ENCODE data around the gene SUPT3H. TPM values are rescaled to one million over a fixed set of nuclear protein-coding genes. Genes with fewer than 3 reads are reported as not detected.
A peak's percentile ranks its signal among the peaks of the same experiment; 100 is the strongest.

SUPT3H gene
- 10 to 100 TPM; 10.0 to 56.2 (median 16.5) TPM for total RNA-seq
- 10 to 100 TPM; 11.0 to 18.3 (median 16.7) TPM for polyA plus RNA-seq
- long read RNA-seq, donor 1, partial matches to known transcripts = 0 of 1 reads
- long read RNA-seq, donor 1, other reads (novel, unspliced or antisense) = 0 of 1 reads
- long read RNA-seq, donor 2 = 0 reads
- long read RNA-seq, donor 3, partial matches to known transcripts = 7 of 7 reads
- long read RNA-seq, donor 3, other reads (novel, unspliced or antisense) = 0 of 7 reads
- long read RNA-seq, donor 4 = 0 reads
- long read RNA-seq, donor 5, partial matches to known transcripts = 1 of 3 reads
- long read RNA-seq, donor 5, other reads (novel, unspliced or antisense) = 2 of 3 reads
- long read RNA-seq, donor 6 = 0 reads
- long read RNA-seq, donor 7 = 0 reads
- long read RNA-seq, donor 8, partial matches to known transcripts = 6 of 6 reads
- long read RNA-seq, donor 8, other reads (novel, unspliced or antisense) = 0 of 6 reads
- long read RNA-seq, donor 9 = 0 reads
- long read RNA-seq, donor 10, partial matches to known transcripts = 0 of 1 reads
- long read RNA-seq, donor 10, other reads (novel, unspliced or antisense) = 0 of 1 reads

- Histone ChIP-seq H3K27ac (peak within 1 kb of the TSS; percentile 91 to 98 (median 96)), H3K27me3 (no peaks in the 10 kb centered on the region), H3K4me3 (peak within 1 kb of the TSS; percentile 44 to 71 (median 58)), H3K4me1 (replicated peaks in 1 of 2) (peaks cover 0 to 24% of the 10 kb centered on the region in 2 donors), H3K36me3 (replicated peaks in 1 of 2) (no peaks in the 10 kb centered on the region), H3K9me3 (replicated peaks in 1 of 3) (no peaks in the 10 kb centered on the region)
- intact Hi-C loops (cut with DNase I) = no loop called here
- WGBS, 4 donors = 0 to 1% (median 0%) methylated on average over 6 to 75 of the region's 75 CpGs
- TF ChIP-seq CTCF (IDR thresholded peaks at IDR 0.05) (peak in 2 of 6 experiments; percentile 19 to 38), POLR2A (IDR thresholded peaks at IDR 0.05) (peak; percentile 51 to 77)
- peak; percentile 90 to 96 (median 94) for DNase-seq
Observed at GRCh38 chr6:45377554-45378333, at the start of gene SUPT3H. TSS of gene SUPT3H (minus strand) at chr6:45377934.

- no peak for DNase-seq
- no peak overlapping the region for H3K27ac ChIP-seq
- peaks cover 10 to 18% of the 10 kb centered on the region in 2 donors for H3K4me1 ChIP-seq (replicated peaks in 1 of 2)
- no peaks in the 10 kb centered on the region for H3K36me3 ChIP-seq (replicated peaks in 1 of 2)
- 74 to 83% (median 80%) methylated on average over 4 of the region's 4 CpGs for WGBS, 4 donors
- H3K27me3 ChIP-seq = peaks cover 19% of the 10 kb centered on the region
- H3K9me3 ChIP-seq (replicated peaks in 1 of 3) = no peaks in the 10 kb centered on the region
- intact Hi-C loops (cut with DNase I) = loop anchor here in 1 of 2 donors (10.0 kb wide), 1 partner anchor 771 kb away; no protein-coding TSS in a partner anchor
- H3K4me3 ChIP-seq = no peak overlapping the region
- no peak for TF ChIP-seq POLR2A (IDR thresholded peaks at IDR 0.05)
- TF ChIP-seq CTCF (IDR thresholded peaks at IDR 0.05) = no peak
Observed at GRCh38 chr6:45426251-45426650, 48.5 kb upstream of the SUPT3H start.

- peaks cover 37% of the 10 kb centered on the region for H3K27me3 ChIP-seq
- peak overlapping the region in 1 of 4 donors; percentile 66 for H3K4me3 ChIP-seq
- 50 to 69% (median 58%) methylated on average over 6 of the region's 6 CpGs for WGBS, 4 donors
- intact Hi-C loops (cut with DNase I) = loop anchor here in 1 of 2 donors (10.0 kb wide), 1 partner anchor 770 kb away; no protein-coding TSS in a partner anchor
- no peaks in the 10 kb centered on the region for H3K36me3 ChIP-seq (replicated peaks in 1 of 2)
- no peaks in the 10 kb centered on the region for H3K9me3 ChIP-seq (replicated peaks in 1 of 3)
- no peak for DNase-seq
- H3K27ac ChIP-seq = peak overlapping the region in 2 of 5 donors; percentile 67 to 76
- peaks cover 16 to 28% of the 10 kb centered on the region in 2 donors for H3K4me1 ChIP-seq (replicated peaks in 1 of 2)
- TF ChIP-seq CTCF (IDR thresholded peaks at IDR 0.05) (no peak), POLR2A (IDR thresholded peaks at IDR 0.05) (no peak)
Observed at GRCh38 chr6:45424451-45424861, 46.7 kb upstream of the SUPT3H start.
